GM20000 (cell line): ENCODE measurements around the gene RAB19.
A peak's percentile ranks its signal among the peaks of the same experiment; 100 is the strongest.

Source experiments
- DNase-seq: peaks from one replicate; pipeline ENCODE4 v3.0.0; 2012; ENCODE audit warnings: low spot score
- CTCF ChIP-seq: IDR thresholded peaks from 2 replicates; pipeline ENCODE4 v1.5.1; 2012; ENCODE audit warnings: mild to moderate bottlenecking, control low read depth; ENCODE audit errors: extremely low read depth, missing control alignments

Gene RAB19

DNA sequence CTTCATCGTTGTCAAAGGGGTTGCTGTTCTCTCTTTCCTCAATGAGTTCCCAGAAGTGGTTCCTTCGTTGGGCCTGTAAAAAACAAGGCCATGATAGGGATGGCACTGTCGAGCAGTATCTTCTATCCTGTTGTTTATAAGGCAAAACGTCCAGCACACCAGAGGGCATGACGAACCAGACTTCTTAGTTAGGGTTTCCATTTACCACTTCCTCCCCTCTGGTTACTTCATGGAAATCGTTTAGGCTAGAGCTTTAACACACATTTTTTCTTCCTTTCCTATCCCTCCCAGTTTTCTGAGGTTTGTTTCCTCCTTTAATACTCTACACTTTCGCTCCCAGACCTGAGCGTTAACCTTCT, 50.8 kb downstream of the RAB19 start:
- no peak for TF ChIP-seq CTCF
- no peak for DNase-seq

GRCh38 chr7:140455743-140456142, 51.9 kb downstream of the RAB19 start:
- DNase-seq = no peak
- no peak for TF ChIP-seq CTCF

- no peak for TF ChIP-seq CTCF
- no peak for DNase-seq
Observed at GRCh38 chr7:140456551-140457051, 52.7 kb downstream of the RAB19 start.

GRCh38 chr7:140458201-140458600, 54.3 kb downstream of the RAB19 start:
- no peak for DNase-seq

GRCh38 chr7:140458916-140459315, 55.1 kb downstream of the RAB19 start:
- TF ChIP-seq CTCF = no peak
- DNase-seq = no peak

More at GRCh38 chr7:140458201-140458600, 54.3 kb downstream of the RAB19 start:
- TF ChIP-seq CTCF = no peak

DNA sequence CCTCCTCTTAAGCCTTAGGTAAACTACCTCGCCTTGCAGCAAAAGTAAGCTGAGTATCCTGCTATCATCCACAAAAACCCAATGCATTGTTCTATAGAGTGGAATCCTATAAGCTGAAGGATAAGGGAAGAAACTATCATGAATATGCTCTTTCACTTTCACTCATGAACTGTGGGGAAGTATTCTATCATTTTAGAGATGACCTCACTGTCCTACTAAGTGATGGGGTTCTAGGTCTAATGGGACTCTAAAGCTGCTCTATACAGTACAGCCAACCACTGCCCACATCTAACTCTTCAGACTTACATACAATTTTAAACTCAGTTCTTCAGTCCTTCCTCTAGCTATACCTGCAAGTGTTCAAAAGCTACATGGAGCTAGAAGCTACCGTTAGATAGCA, 59.3 kb downstream of the RAB19 start:
- no peak for DNase-seq
- no peak for TF ChIP-seq CTCF

- peak; percentile 62 for DNase-seq
- no peak for TF ChIP-seq CTCF
Observed at GRCh38 chr7:140475747-140476333, 72.0 kb downstream of the RAB19 start.
